Breast epithelium (tissue), 4 donors: ENCODE data around the gene CRACDL. TPM values are rescaled to one million over a fixed set of nuclear protein-coding genes. Genes with fewer than 3 reads are reported as not detected.

Experiments used
- DNase-seq, 2 donors: peaks; one replicate each; pipeline ENCODE4 v3.0.0-alpha.2; 2019; ENCODE audit warnings: low spot score in 2 of 2
- H3K27ac ChIP-seq, 2 donors: fragments of 200-600 bp; sonication (generic) in 1 of 2; one replicate each; pipeline ENCODE4 v1.5.1; 2016 to 2019; ENCODE audit warnings: mild to moderate bottlenecking in 1 of 2
- H3K27me3 ChIP-seq, 2 donors: fragments of 200-600 bp; sonication (generic) in 1 of 2; one replicate each; pipeline versions ENCODE4 v1.5.1 to v1.6.0; 2017 to 2019; ENCODE audit warnings: control low read depth in 1 of 2, mild to moderate bottlenecking in 1 of 2
- H3K36me3 ChIP-seq: fragments of 200-600 bp; one replicate; pipeline ENCODE4 v1.5.1; 2019
- H3K4me1 ChIP-seq, 2 donors: fragments of 200-600 bp; sonication (generic); one replicate each; pipeline ENCODE4 v1.5.1; 2016 to 2019; ENCODE audit warnings: control low read depth in 1 of 2
- H3K4me3 ChIP-seq, 3 donors: fragments of 200-600 bp; sonication (generic); 1 replicate in 2 of 3; 2 replicates in 1 of 3; pipeline ENCODE4 v1.5.1; 2016 to 2019; ENCODE audit warnings: mild to moderate bottlenecking in 3 of 3, moderate library complexity in 2 of 3
- H3K9me3 ChIP-seq, 2 donors: fragments of 200-600 bp; sonication (generic) in 1 of 2; one replicate each; pipeline ENCODE4 v1.5.1; 2016 to 2019; ENCODE audit warnings: control low read depth in 1 of 2
- CTCF ChIP-seq, 3 donors: fragments of 450-650 bp; IDR thresholded peaks; one replicate each; pipeline ENCODE4 v1.5.1; 2016 to 2017; ENCODE audit warnings: antibody characterized with exemption in 3 of 3, mild to moderate bottlenecking in 3 of 3, moderate library complexity in 3 of 3
- POLR2A ChIP-seq: fragments of 450-650 bp; IDR thresholded peaks from one replicate; pipeline ENCODE4 v1.6.1; 2016; ENCODE audit warnings: antibody characterized with exemption, mild to moderate bottlenecking, moderate library complexity
- POLR2AphosphoS5 ChIP-seq, 3 donors: sonication (generic); formaldehyde crosslinking; IDR thresholded peaks; one replicate each; pipeline ENCODE4 v1.6.1; 2017; ENCODE audit warnings: antibody characterized with exemption in 3 of 3
- intact Hi-C: fragments of 100-400 bp; cut with DNase I; formaldehyde crosslinking; loops from one replicate; pipeline ENCODE4 v1.15.1; 2023; ENCODE audit warnings: low total_unique reads
- total RNA-seq, 3 donors: library from RNA; depleted of rRNA; stranded (reverse); fragments of >200 nt; gene quantifications; one replicate each; pipeline ENCODE4 v1.1.0, GENCODE V29; 2016

The CRACDL gene
- total RNA-seq, 3 donors from 2014 or later: 0.96 to 12.1 (median 10.8) TPM

GRCh38 chr2:98781822-98782221 is 154.2 kb downstream of the CRACDL start:
- intact Hi-C loops: no loop called here
- no peak overlapping the region for H3K4me3 ChIP-seq

GRCh38 chr2:98778741-98779483 is 157.1 kb downstream of the CRACDL start:
- TF ChIP-seq CTCF (IDR thresholded peaks at IDR 0.05) (no peak), POLR2A (no peak), POLR2AphosphoS5 (IDR thresholded peaks at IDR 0.05) (no peak)
- no peaks in the 10 kb centered on the region for H3K36me3 ChIP-seq
- peaks cover 0 to 5% of the 10 kb centered on the region in 2 donors for H3K9me3 ChIP-seq
- intact Hi-C loops: no loop called here
- no peaks in the 10 kb centered on the region for H3K4me1 ChIP-seq
- no peak for DNase-seq
- no peak overlapping the region for H3K27ac ChIP-seq
- H3K4me3 ChIP-seq: no peak overlapping the region
- no peaks in the 10 kb centered on the region for H3K27me3 ChIP-seq

More at GRCh38 chr2:98781822-98782221, 154.2 kb downstream of the CRACDL start:
- TF ChIP-seq CTCF (IDR thresholded peaks at IDR 0.05): no peak
- no peak for TF ChIP-seq POLR2AphosphoS5 (IDR thresholded peaks at IDR 0.05)
- no peak for TF ChIP-seq POLR2A
- peaks cover 0 to 5% of the 10 kb centered on the region in 2 donors for H3K9me3 ChIP-seq
- H3K27me3 ChIP-seq: no peaks in the 10 kb centered on the region
- H3K36me3 ChIP-seq: no peaks in the 10 kb centered on the region
- H3K27ac ChIP-seq: no peak overlapping the region
- no peaks in the 10 kb centered on the region for H3K4me1 ChIP-seq
- DNase-seq: no peak

GRCh38 chr2:98778151-98778550 is 157.9 kb downstream of the CRACDL start:
- no peak for TF ChIP-seq POLR2A
- no peak for TF ChIP-seq POLR2AphosphoS5 (IDR thresholded peaks at IDR 0.05)
- TF ChIP-seq CTCF (IDR thresholded peaks at IDR 0.05): no peak
- DNase-seq: no peak
- no peaks in the 10 kb centered on the region for H3K36me3 ChIP-seq
- no peak overlapping the region for H3K4me3 ChIP-seq
- no peak overlapping the region for H3K27ac ChIP-seq
- H3K4me1 ChIP-seq: peaks cover 0 to 1% of the 10 kb centered on the region in 2 donors
- H3K9me3 ChIP-seq: peaks cover 0 to 5% of the 10 kb centered on the region in 2 donors
- intact Hi-C loops: no loop called here
- no peaks in the 10 kb centered on the region for H3K27me3 ChIP-seq

- no peak overlapping the region for H3K27ac ChIP-seq
- DNase-seq: no peak
- no peaks in the 10 kb centered on the region for H3K27me3 ChIP-seq
- no peak overlapping the region for H3K4me3 ChIP-seq
- H3K36me3 ChIP-seq: no peaks in the 10 kb centered on the region
- peaks cover 0 to 5% of the 10 kb centered on the region in 2 donors for H3K9me3 ChIP-seq
- no peak for TF ChIP-seq POLR2AphosphoS5 (IDR thresholded peaks at IDR 0.05)
- no peak for TF ChIP-seq POLR2A
- TF ChIP-seq CTCF (IDR thresholded peaks at IDR 0.05): no peak
- peaks cover 0 to 2% of the 10 kb centered on the region in 2 donors for H3K4me1 ChIP-seq
- intact Hi-C loops: no loop called here
Measured at GRCh38 chr2:98777710-98778109, 158.3 kb downstream of the CRACDL start.

GRCh38 chr2:98777076-98777475 is 158.9 kb downstream of the CRACDL start:
- H3K4me1 ChIP-seq: peaks cover 0 to 6% of the 10 kb centered on the region in 2 donors
- peaks cover 0 to 5% of the 10 kb centered on the region in 2 donors for H3K9me3 ChIP-seq
- H3K4me3 ChIP-seq: no peak overlapping the region
- H3K36me3 ChIP-seq: no peaks in the 10 kb centered on the region
- DNase-seq: no peak
- H3K27me3 ChIP-seq: no peaks in the 10 kb centered on the region
- H3K27ac ChIP-seq: no peak overlapping the region
- TF ChIP-seq POLR2A (no peak), POLR2AphosphoS5 (IDR thresholded peaks at IDR 0.05) (no peak), CTCF (IDR thresholded peaks at IDR 0.05) (no peak)
- intact Hi-C loops: no loop called here
